Dendritic cell treated with granulocyte-macrophage colony-stimulating factor and Interleukin-4, amounts not matched to agents 40 ng/mL and 50 ng/mL, for 4 days (primary cell): ENCODE measurements around the gene ABTB1.
"Not testable (repeated sequence)": the region's sequence is repeated elsewhere in the genome, so short reads cannot be mapped to it uniquely, and the experiment has no call there.

Source experiments
- H3K27ac Mint-ChIP-seq: one replicate; pipeline ENCODE4 v1.8.0; 2022; ENCODE audit warnings: mild to moderate bottlenecking, mixed read lengths
- H3K27me3 Mint-ChIP-seq: one replicate; pipeline ENCODE4 v1.8.0; 2022; ENCODE audit warnings: mild to moderate bottlenecking, mixed read lengths
- H3K36me3 Mint-ChIP-seq: one replicate; pipeline ENCODE4 v1.8.0; 2022; ENCODE audit warnings: low read depth, mixed read lengths
- H3K4me1 Mint-ChIP-seq: one replicate; pipeline ENCODE4 v1.8.0; 2022; ENCODE audit warnings: low read depth, mixed read lengths
- H3K4me3 Mint-ChIP-seq: one replicate; pipeline ENCODE4 v1.8.0; 2022; ENCODE audit warnings: mild to moderate bottlenecking, moderate library complexity, mixed read lengths
- H3K9me3 Mint-ChIP-seq: one replicate; pipeline ENCODE4 v1.8.0; 2022; ENCODE audit warnings: mixed read lengths
- intact Hi-C: fragments of 100-400 bp; cut with micrococcal nuclease; formaldehyde crosslinking; loops from one replicate; pipeline ENCODE4 v1.15.0; 2022

The ABTB1 gene

DNA sequence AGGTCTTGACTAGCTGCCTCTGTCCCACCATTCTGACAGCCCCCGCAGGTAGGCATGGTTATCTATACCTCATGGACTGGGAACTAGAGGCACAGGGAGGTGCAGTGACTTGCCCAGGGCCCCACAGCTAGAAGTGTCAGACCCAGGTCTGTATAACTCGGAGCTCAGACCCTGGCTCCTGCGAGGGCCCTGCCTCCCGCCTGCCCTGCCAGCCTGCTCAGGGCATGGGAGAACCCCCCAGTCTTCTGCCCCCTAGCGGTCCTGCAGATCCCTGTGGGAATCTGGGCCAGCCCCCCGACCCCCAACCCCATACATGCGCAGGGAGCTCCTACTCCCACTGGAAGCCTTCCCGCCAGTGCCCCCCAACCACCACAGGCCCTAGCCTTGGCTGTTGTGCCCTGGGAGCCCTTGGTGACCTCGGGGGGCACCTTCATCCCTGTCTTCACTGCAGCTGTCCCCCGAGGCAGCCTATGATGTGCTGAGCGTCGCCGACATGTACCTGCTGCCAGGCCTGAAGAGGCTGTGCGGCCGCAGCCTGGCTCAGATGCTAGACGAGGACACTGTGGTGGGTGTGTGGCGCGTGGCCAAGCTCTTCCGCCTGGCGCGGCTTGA lies 6.9 kb downstream of the ABTB1 start:
- Mint-ChIP-seq H3K36me3 (peaks cover 55% of the 10 kb centered on the region), H3K4me1 (peaks cover 52% of the 10 kb centered on the region), H3K27me3 (no peaks in the 10 kb centered on the region), H3K27ac (no peak overlapping the region), H3K9me3 (no peaks in the 10 kb centered on the region), H3K4me3 (no peak overlapping the region)
- intact Hi-C loops = no loop called here

DNA sequence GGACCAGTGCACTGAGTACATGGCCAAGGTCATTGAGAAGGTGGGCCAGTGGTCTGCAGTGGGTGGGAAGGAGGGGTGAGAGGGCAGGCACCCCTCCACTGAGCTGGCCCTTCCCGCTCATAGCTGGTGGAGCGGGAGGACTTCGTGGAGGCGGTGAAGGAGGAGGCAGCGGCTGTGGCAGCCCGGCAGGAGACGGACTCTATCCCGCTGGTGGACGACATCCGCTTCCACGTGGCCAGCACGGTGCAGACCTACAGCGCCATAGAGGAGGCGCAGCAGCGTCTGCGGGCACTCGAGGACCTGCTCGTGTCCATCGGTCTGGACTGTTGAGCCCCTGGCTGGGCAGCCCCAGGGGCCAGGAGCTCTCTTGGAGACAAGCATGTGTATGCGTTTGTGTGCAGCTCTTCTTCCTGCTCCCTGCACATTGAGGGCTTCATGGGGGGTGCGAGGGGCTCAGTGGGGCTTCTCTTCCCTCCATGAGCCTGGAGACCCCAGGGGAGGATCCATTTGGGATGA lies 7.5 kb downstream of the ABTB1 start:
- intact Hi-C loops = no loop called here
- H3K4me1 Mint-ChIP-seq = peaks cover 48% of the 10 kb centered on the region
- no peak overlapping the region for H3K27ac Mint-ChIP-seq
- no peaks in the 10 kb centered on the region for H3K27me3 Mint-ChIP-seq
- H3K36me3 Mint-ChIP-seq = peaks cover 50% of the 10 kb centered on the region
- no peaks in the 10 kb centered on the region for H3K9me3 Mint-ChIP-seq
- H3K4me3 Mint-ChIP-seq = no peak overlapping the region

DNA sequence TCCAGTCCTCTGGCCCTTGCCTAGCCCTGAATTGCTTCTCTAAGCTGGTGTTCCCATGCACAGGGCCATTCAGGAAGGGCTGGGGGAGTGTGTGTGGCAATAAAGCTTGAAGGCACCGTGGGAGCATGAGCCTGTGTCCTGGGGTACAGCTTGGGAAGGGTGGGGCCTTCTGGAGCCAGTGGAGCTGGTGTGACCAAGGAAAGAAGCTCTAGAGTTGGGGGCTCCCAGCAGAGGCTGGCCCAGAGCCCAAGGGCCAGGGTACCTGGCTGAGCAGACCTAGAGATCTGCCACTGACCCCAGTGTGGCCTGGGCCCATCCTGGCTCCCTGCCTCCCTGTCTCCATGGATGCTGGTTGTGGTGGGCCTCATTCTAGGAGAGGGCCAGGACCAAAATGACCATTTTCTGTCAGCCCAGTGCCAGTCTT lies 8.1 kb downstream of the ABTB1 start:
- peaks cover 44% of the 10 kb centered on the region for H3K36me3 Mint-ChIP-seq

DNA sequence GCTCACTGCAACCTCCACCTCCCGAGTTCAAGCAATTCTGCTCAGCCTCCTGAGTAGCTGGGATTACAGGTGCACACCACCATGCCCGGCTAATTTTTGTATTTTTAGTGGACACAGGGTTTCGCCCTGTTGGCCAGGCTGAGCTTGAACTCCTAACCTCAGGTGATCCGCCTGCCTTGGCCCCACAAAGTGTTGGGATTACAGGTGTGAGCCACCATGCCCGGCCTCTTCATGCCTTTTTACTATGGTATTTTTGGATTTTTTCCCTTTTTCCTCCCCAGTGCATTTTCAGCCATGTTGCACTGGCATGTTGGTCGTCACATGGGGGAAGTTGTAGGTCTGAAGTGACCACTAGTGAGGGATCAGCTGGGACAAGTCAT lies 9.4 kb downstream of the ABTB1 start:
- H3K27me3 Mint-ChIP-seq, H3K9me3 Mint-ChIP-seq, intact Hi-C loops, H3K4me3 Mint-ChIP-seq, H3K27ac Mint-ChIP-seq: not testable (repeated sequence)
- Mint-ChIP-seq H3K36me3 (peaks cover 31% of the 10 kb centered on the region), H3K4me1 (peaks cover 29% of the 10 kb centered on the region)

More for the DNA sequence above, 8.1 kb downstream of the ABTB1 start:
- peaks cover 43% of the 10 kb centered on the region for H3K4me1 Mint-ChIP-seq
- H3K4me3 Mint-ChIP-seq = no peak overlapping the region
- intact Hi-C loops = no loop called here
- H3K9me3 Mint-ChIP-seq = no peaks in the 10 kb centered on the region
- no peak overlapping the region for H3K27ac Mint-ChIP-seq
- H3K27me3 Mint-ChIP-seq = no peaks in the 10 kb centered on the region

DNA sequence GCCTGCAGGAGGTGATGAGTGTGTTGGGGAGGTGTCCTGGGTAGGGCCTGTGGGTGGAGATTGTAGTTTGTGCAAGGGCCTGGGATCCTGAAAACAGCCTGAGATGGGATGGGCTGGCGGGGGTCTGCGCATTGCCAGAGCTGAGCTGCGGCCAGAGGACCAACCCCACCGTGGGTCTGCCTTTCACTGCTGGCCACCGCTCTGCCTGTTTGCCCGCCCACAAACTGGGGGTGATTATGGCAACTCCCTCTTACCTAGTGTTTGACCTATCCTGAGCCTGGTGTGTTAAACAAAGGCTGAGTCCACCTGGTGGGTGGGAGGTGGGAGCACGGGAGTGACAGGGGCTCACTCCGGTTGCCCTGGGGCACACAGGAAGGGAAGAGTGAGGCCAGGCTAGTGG lies 9.8 kb downstream of the ABTB1 start:
- Mint-ChIP-seq H3K4me3 (no peak overlapping the region), H3K36me3 (peaks cover 27% of the 10 kb centered on the region), H3K9me3 (no peaks in the 10 kb centered on the region), H3K27me3 (no peaks in the 10 kb centered on the region), H3K4me1 (peaks cover 25% of the 10 kb centered on the region), H3K27ac (no peak overlapping the region)
- intact Hi-C loops = no loop called here

DNA sequence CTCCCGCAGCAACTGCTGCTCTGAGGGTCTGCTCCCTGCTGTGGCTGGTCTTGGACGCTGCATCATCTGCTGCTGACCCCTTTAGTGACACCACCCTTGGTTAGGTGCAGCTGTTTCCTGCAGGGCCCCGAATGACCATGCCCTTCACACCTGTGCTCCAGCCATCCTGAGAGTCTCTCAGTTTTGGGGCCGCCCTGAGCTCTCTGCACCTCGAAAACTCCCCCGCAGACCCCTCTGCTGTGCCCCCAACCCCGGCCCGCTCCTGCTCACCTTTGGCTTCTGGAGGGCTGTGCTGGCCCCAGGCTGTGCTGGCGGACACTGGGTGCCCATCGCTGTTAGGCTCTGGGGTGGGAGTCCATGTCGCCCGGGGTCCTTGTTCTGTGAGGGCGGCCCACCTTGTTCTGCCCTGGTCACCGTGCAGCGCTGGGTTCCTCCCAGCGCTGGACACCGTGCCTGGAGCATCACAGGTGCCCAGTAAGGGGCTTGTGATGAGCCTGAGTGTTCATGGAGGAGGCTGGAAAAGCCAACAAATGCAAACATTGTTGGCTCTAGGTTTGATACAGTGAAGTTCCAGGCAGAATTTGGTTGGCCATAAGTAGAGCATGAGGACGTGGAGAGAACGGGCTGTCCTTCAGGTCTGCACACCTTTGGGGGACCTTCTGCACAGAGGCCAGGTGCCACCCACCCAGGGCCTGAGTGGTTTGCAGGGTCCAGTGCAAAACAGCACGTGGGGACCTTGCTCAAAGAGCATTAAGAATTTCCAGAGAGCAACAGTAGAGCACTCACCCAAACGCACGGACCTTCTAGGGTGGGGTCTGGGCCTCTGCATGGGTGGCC lies 12.3 kb downstream of the ABTB1 start:
- Mint-ChIP-seq H3K27ac (no peak overlapping the region), H3K4me3 (no peak overlapping the region), H3K27me3 (no peaks in the 10 kb centered on the region), H3K9me3 (no peaks in the 10 kb centered on the region), H3K36me3 (peaks cover 6% of the 10 kb centered on the region), H3K4me1 (peaks cover 4% of the 10 kb centered on the region)
- intact Hi-C loops = no loop called here

DNA sequence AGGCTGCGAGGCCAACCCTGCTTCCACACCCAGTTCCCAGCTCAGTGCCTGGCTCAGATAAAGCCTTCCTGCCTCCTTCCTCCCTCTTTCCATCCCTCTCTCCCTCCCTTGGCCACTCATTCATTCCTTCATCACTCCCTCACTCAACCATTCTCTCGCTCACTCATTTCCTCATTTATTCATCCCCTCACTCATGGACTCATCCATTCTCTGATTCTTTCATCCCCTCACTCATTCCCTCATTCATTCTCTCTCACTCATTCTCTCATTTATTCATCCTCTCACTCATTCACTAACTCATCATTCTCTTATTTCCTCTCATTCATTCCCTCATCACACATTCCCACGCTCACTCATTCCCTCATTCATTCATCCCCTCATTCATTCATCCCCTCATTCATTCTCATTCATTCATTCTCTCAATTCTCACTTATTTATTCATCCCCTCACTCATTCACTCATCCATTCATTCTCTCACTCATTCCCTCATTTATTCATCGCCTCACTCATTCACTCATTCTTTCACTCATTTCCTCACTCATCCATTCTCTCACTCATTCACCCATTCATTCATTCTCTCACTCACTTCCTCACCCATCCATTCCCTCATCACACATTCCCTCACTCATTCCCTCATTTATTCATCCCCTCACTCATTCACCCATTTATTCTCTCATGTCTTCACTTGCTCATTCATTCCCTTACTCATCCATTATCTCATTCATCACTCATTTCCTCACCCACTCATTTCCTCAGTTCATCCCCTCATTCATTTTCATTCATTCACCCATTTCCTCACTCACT lies 13.2 kb downstream of the ABTB1 start:
- Mint-ChIP-seq H3K4me3 (no peak overlapping the region), H3K27me3 (no peaks in the 10 kb centered on the region), H3K36me3 (no peaks in the 10 kb centered on the region), H3K4me1 (no peaks in the 10 kb centered on the region), H3K9me3 (no peaks in the 10 kb centered on the region), H3K27ac (no peak overlapping the region)
- intact Hi-C loops = no loop called here

DNA sequence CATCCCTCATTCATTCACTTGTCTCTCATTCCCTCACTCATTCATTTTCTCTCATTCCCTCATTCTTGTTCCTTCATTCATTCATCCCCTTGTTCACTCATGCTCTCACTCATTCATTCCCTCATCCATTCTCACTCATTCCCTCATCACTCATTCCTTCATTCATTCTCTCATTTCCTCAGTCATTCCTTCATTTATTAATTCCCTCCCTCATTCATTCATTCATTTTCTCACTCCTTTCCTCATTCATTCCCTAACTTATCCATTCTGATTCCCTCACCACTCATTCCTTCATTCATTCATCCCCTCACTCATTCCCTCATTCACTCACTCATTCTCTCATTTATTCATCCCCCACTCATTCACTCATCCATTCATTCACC lies 13.8 kb downstream of the ABTB1 start:
- Mint-ChIP-seq H3K4me1 (no peaks in the 10 kb centered on the region), H3K9me3 (no peaks in the 10 kb centered on the region), H3K27me3 (no peaks in the 10 kb centered on the region), H3K36me3 (no peaks in the 10 kb centered on the region), H3K4me3 (no peak overlapping the region), H3K27ac (no peak overlapping the region)
- intact Hi-C loops = no loop called here

DNA sequence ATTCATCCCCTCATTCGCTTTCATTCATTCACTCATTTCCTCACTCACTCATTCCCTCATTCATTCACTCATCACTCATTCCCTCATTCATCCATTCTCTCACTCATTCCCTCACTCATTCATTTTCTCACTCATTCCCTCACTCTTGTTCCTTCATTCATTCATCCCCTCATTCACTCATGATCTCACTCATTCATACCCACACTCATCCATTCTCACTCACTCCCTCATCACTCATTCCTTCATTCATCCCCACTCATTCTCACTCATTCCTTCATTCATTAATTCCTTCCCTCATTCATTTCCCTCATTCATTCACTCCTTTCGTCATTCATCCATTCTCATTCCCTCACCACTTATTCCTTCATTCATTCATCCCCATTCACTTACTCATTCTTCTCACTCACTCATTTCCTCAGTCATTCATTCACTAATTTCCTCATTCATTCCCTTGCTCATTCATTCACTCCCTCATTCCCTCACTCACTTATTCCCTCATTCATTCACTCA lies 14.5 kb downstream of the ABTB1 start:
- intact Hi-C loops = no loop called here
- Mint-ChIP-seq H3K27ac (no peak overlapping the region), H3K9me3 (no peaks in the 10 kb centered on the region), H3K27me3 (no peaks in the 10 kb centered on the region), H3K36me3 (peaks cover 3% of the 10 kb centered on the region), H3K4me3 (no peak overlapping the region), H3K4me1 (no peaks in the 10 kb centered on the region)

DNA sequence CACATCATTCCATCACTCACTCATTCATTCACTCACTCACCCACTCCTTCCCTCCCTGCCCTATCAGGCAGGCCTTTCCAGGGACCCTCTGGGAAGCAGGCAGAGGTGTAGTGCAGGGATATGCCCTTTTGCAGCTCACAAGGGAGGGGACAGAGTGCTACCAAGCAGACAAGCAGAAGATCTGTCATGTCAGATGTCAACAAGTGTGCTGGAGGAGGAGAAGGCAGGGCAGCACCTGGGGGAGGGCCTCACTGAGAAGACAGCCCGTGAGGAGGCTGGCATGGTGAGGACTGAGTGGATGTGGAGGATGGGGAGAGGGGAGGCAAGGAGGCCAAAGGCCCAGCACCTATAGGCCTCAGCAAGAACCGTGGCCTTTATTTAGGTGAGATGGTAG lies 15.3 kb downstream of the ABTB1 start:
- H3K36me3 Mint-ChIP-seq = peaks cover 10% of the 10 kb centered on the region
- H3K4me1 Mint-ChIP-seq = no peaks in the 10 kb centered on the region
- H3K27me3 Mint-ChIP-seq = no peaks in the 10 kb centered on the region
- intact Hi-C loops = no loop called here
- no peak overlapping the region for H3K4me3 Mint-ChIP-seq
- no peaks in the 10 kb centered on the region for H3K9me3 Mint-ChIP-seq
- H3K27ac Mint-ChIP-seq = no peak overlapping the region

DNA sequence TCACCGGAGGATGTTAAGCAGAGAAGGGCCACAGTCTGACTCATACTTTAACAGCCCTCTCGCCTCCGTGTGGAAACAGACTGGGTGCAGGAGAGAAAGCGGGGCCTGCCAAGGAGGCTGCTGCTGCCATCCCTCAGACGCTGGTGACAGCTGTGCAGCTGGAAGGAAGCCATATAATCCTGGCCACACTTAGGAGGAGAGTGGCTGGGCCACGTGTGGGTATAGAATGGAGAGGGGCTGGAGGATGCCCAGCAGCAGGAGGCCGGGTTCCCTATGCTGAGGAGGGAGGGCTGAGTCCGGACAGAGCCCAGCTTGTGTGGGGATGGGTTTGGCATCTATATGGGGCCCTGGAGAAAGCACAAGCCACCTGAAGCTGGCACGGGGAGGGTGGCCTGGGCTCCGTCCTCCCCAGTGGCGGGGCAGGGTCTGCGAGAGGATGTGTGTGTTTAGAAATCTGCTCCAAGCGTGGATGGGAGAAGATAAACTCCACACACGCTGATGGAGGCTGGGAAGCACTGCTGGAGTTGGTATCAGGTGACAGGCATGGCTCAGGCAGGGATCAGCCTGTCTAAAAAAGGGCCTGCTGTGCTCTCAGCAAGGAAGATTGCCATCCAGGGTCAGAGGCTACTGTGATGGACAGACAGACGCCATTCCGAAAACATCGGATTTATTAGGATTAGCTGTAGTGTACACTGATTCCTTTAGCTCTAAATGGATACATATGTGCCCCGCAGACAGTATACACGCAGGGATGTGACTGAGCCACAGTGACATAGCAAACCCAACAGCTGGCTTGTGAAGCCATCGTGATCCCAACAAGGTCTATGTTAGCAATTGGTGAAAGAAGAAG lies 15.9 kb downstream of the ABTB1 start:
- Mint-ChIP-seq H3K36me3 (peaks cover 16% of the 10 kb centered on the region), H3K27me3 (no peaks in the 10 kb centered on the region), H3K9me3 (no peaks in the 10 kb centered on the region), H3K4me1 (no peaks in the 10 kb centered on the region), H3K27ac (no peak overlapping the region), H3K4me3 (no peak overlapping the region)
- intact Hi-C loops = no loop called here

DNA sequence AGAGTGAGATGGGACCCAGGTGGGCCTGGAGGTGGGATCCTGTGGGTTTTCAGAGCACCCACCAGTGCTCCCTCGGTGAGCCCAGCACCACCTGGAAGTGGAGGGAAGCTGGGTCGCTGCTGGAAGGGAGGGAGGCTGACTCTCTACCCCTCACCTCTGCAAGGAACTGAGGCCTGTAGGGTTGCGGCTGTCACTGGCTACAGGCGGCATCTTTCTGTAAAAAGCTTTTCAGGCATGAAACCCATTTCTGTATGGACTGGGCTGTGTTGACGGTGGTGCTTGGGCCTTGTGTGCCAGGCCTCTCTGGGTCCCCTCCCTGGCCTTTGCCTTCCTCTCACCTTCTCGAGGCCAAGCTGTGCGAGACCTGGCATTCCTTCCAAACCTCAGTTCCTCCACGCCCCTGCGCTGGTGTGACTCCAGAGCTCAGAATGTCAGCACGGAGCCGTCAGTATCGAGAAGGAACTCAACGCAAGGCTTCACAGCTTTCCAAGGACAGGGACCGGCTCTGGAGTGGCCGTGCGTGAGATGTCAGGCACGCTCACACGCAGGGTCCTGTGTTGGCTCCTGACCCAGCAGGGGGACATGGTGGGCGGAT lies 16.6 kb downstream of the ABTB1 start:
- Mint-ChIP-seq H3K27me3 (no peaks in the 10 kb centered on the region), H3K4me3 (no peak overlapping the region), H3K9me3 (no peaks in the 10 kb centered on the region), H3K36me3 (peaks cover 20% of the 10 kb centered on the region), H3K27ac (no peak overlapping the region), H3K4me1 (no peaks in the 10 kb centered on the region)
- intact Hi-C loops = no loop called here

DNA sequence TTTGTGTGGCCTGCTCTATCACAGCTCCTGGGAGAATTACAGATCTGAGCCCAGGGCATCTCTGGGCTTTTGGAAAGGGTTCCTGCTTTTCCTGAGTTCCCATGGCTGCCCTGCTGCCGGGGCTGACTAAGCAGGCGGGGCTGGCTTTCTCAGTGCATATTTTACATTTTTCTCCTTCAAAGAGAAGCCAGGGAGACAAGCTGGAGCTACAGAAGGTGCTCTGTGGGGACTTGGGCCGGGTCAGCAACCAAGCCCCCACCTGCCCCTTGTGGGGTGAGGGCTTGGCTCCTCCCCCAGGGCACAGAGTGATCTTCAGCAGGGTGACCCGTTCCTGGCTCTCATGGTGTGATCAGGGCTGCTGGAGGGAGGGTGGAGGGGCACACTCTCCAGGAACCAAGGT lies 17.4 kb downstream of the ABTB1 start:
- H3K27ac Mint-ChIP-seq = no peak overlapping the region
- H3K4me1 Mint-ChIP-seq = no peaks in the 10 kb centered on the region
- intact Hi-C loops = loop anchor here (5.0 to 10.0 kb wide), 2 partner anchors 85 to 272 kb away; no protein-coding TSS in a partner anchor
- peaks cover 27% of the 10 kb centered on the region for H3K36me3 Mint-ChIP-seq
- H3K9me3 Mint-ChIP-seq = no peaks in the 10 kb centered on the region
- H3K27me3 Mint-ChIP-seq = no peaks in the 10 kb centered on the region
- H3K4me3 Mint-ChIP-seq = no peak overlapping the region
